NCI-H128 (cell line): Measurements from ENCODE around the gene SUPT6H.
"Not testable (repeated sequence)": the region's sequence is repeated elsewhere in the genome, so short reads cannot be mapped to it uniquely, and the experiment has no call there.

ENCODE experiments used
- DNase-seq: peaks from one replicate; lab custom pipeline; 2025; ENCODE audit not compliant: unreplicated experiment; lab: John Stamatoyannopoulos, UW

Gene SUPT6H

DNA sequence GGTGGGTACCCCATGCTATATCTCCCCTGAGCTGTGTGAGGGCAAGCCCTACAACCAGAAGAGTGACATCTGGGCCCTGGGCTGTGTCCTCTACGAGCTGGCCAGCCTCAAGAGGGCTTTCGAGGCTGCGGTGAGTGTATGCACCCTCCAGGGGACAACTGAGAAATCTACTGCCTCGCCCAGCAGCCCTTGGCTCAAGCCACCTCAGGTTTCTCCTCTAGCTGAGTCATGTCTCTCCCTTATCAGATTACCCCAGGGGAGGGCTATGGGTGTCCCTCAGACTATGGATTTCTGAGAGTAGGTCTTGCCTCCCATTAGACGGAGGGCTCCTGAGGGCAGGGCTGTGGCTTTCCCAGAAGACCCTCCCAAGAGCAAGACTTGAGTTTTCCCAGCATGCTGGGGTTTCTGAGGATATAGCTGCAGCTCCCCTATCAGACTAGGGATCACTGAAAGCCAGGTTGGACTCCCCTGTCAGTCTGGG is 73.3 kb downstream of the SUPT6H start:
- DNase-seq = no peak

DNA sequence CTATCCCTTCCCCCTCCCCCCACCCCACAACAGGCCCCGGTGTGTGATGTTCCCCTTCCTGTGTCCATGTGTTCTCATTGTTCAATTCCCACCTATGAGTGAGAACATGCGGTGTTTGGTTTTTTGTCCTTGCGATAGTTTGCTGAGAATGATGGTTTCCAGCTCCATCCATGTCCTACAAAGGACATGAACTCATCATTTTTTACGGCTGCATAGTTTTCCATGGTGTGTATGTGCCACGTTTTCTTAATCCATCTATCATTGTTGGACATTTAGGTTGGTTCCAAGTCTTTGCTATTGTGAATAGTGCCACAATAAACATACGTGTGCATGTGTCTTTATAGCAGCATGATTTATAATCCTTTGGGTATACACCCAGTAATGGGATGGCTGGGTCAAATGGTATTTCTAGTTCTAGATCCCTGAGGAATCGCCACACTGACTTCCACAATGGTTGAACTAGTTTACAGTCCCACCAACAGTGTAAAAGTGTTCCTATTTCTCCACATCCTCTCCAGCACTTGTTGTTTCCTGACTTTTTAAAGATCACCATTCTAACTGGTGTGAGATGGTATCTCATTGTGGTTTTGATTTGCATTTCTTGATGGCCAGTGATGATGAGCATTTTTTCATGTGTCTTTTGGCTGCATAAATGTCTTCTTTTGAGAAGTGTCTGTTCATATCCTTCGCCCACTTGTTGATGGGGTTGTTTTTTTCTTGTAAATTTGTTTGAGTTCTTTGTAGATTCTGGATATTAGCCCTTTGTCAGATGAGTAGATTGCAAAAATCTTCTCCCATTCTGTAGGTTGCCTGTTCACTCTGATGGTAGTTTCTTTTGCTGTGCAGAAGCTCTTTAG is 74.1 kb downstream of the SUPT6H start:
- not testable (repeated sequence) for DNase-seq

DNA sequence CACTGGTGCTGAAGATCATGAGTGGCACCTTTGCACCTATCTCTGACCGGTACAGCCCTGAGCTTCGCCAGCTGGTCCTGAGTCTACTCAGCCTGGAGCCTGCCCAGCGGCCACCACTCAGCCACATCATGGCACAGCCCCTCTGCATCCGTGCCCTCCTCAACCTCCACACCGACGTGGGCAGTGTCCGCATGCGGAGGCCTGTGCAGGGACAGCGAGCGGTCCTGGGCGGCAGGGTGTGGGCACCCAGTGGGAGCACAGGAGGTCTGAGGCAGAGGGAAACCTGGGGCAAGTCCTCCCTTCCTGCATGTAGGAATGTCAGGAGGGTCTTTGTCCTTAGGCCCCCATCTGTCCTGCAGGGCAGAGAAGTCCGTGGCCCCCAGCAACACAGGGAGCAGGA is 75.3 kb downstream of the SUPT6H start:
- no peak for DNase-seq

GRCh38 chr17:28737770-28738679 is 76.0 kb downstream of the SUPT6H start:
- DNase-seq = no peak

DNA sequence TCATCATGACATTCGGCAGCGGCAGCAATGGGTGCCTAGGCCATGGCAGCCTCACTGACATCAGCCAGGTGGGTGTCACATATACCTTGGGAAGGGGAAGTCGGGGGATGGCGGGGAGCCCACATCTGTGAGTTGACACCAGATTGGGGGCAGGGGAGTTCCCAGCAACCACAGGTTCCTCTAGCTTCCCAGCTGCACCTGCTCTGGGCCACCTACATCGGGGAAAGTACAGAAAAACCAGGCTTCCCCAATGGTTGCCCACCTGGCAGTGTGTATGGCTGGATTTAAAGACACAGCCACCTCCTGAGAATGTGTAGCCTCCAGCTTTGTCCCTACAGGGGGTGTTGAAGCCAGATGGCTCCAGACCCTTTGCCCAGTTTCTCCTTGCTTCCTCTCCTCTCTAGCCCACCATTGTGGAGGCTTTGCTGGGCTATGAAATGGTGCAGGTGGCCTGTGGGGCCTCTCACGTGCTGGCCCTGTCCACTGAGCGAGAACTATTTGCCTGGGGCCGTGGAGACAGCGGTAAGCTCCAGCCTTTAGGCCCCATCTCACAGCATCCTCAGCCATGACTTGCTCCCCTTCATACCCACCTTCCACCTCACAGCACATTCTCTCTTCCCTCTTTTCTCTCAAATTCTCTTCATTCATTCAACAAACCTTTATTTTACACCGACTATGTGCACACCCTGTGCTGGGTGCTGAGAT is 76.8 kb downstream of the SUPT6H start:
- DNase-seq = no peak

DNA sequence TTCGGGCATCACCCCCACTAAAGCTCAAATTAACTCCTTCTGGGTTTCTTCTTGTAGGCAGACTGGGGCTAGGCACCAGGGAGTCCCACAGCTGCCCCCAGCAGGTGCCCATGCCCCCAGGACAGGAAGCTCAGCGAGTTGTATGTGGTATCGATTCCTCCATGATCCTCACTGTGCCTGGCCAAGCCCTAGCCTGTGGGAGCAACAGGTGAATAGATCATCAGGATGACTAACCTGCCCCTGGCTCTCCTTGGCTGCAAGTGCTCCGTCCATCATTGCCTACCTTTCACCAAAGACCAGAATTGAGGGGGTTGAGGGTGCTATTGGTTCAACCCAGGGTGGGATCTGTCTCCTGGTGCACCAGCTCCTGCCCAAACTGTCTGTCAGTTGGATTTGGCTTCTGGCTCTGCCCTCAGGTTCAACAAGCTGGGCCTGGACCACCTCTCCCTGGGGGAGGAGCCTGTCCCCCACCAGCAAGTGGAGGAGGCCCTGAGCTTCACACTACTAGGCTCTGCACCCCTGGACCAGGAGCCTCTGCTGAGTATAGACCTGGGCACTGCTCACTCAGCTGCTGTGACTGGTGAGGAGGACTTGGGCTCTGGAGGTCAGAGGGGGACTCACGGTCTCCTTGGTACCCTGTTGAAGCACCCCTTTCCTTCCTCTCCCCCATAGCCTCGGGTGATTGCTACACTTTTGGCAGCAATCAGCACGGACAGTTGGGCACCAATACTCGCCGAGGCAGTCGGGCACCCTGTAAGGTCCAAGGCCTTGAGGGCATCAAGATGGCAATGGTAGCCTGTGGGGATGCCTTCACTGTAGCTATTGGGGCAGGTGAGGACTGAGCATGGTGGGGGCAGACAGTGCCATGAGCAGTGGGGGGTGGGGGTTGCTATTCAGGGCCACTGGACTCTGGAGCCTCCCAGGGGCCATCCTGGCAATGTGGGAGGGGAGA is 78.7 kb downstream of the SUPT6H start:
- DNase-seq = no peak

- DNase-seq = no peak
Measured at GRCh38 chr17:28741358-28742349, 79.6 kb downstream of the SUPT6H start.

GRCh38 chr17:28743243-28744103 is 81.5 kb downstream of the SUPT6H start, which contains the start of gene TRAF4:
Gene TRAF4 (plus strand): TSS chr17:28744011. CDS start chr17:28744113, 102 bp downstream.
- DNase-seq = peak; percentile 48

DNA sequence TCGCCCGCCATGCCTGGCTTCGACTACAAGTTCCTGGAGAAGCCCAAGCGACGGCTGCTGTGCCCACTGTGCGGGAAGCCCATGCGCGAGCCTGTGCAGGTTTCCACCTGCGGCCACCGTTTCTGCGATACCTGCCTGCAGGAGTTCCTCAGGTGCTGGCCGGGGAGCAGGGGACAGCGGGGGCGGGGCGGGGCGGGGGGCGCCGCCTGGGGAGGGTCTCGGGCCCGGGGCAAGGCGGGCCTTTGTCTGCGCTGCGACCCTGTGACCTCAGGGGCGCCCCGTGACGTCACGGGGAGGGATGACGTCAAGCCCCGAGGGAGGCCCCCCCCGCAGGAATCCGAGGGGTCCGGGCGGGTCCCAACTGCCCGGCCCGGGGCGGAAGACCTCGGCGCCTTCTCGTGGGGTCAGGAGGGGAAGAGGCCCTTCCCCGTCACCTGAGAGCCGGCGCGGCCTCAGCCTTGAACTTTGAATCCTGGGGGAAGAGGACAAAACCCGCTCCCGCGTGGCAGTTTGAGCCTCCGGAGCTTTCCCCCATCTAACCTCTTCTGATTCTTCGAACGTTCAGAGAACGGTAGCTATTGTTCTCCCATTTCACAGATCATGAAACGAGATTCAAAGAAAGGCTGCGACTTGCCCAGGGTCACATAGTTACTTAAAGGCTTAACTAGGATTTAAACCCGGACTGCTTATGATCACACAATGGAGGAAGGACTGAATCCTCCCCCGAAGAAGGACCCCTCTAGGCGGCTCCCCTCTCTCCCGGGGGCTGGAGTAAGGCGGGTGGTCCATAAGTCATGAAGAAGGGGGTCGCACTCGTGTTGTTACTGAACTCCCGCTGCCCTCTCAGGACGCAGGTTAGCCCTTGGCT is 82.3 kb downstream of the SUPT6H start:
- no peak for DNase-seq

- no peak for DNase-seq
Measured at GRCh38 chr17:28744972-28745785, 83.2 kb downstream of the SUPT6H start.

GRCh38 chr17:28745786-28746411 is 83.9 kb downstream of the SUPT6H start:
- no peak for DNase-seq

DNA sequence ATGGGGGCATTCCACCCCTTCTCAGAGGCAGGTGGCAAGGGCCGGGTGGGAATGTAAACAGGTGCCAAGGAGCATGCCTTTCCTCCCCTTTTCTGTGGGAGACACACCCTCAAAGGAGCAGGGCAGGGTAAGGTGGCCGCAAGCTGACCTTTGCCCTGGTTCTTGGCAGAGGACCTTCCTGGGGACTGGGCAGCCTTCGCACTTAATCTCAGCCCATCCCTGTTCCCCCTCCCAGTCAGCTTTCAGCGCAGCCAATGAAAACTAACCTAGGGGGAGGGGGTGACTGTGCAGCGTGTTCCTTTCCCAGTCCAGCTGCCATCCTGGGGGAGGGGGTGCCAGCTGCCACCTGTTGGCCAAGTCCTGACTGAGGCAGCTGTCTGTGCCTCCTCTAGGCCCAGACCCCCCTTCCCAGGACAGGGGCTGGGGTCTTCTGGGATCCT is 84.6 kb downstream of the SUPT6H start:
- no peak for DNase-seq

GRCh38 chr17:28747051-28747691 is 85.2 kb downstream of the SUPT6H start:
- DNase-seq = no peak

DNA sequence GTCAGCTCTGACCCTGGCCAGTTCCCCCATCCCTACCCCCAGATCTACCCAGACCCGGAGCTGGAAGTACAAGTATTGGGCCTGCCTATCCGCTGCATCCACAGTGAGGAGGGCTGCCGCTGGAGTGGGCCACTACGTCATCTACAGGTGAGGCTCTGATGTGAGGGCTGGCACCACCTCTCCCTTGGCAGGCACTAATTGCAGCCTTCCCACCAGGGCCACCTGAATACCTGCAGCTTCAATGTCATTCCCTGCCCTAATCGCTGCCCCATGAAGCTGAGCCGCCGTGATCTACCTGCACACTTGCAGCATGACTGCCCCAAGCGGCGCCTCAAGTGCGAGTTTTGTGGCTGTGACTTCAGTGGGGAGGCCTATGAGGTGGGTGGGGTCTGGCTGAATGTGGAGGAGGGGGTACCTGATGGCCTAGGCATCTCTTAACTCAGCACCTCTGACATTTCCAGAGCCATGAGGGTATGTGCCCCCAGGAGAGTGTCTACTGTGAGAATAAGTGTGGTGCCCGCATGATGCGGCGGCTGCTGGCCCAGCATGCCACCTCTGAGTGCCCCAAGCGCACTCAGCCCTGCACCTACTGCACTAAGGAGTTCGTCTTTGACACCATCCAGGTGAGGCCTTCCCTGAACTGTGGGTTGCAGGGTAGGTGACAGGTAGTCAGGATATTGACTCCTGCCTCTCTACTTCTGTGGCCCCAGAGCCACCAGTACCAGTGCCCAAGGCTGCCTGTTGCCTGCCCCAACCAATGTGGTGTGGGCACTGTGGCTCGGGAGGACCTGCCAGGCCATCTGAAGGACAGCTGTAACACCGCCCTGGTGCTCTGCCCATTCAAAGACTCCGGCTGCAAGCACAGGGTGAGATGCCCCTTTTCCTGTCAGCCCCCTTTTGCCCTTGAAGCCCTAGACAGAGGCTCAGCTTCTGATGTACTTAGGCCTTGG is 86.1 kb downstream of the SUPT6H start:
- no peak for DNase-seq
